Hematopoietic multipotent progenitor cell treated with erythropoietin and hydrocortisone succinate and interleukin-3 and kit ligand, for 8 days (in vitro differentiated cells): ENCODE data around the gene STK32C.

Source experiments
- DNase-seq: peaks from one replicate; pipeline ENCODE4 v3.0.0-alpha.2; 2015

STK32C gene

GRCh38 chr10:132176623-132177500 is 130.9 kb downstream of the STK32C start:
- DNase-seq = no peak

DNA sequence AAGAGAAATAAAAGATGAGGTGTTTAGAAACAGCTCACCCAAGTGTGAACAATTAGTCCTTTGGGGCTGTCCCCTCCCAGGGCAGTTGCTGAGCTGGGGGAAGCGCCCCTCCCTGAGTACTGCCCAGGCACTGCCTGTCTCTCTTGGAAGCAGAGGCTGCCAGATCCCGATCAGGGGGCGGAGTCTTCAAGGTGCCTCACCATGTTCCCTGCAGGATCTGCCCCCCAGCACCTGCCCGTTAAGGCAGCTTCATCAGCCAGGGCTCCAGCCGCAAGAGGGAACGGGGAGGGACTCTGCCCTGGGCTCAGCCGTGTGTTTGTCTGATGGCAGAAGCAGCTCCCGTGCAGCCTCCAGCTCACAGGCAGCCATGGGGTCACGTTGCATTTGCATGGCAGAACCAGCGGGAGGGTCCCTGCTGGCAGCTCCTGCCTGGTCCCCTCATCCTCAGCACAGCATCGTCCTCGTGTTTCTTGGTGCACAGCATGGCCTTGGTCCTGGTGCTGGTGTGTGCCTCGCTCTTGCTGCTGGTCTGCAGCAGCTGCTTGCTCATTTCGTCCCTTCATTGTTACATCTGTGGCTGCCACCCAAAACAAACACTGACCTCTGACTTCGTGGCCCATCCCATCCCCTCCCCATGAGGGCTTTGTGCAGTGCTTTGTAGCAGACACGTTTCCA is 131.7 kb downstream of the STK32C start:
- DNase-seq = no peak

GRCh38 chr10:132175408-132175807 is 132.3 kb downstream of the STK32C start:
- DNase-seq = no peak

DNA sequence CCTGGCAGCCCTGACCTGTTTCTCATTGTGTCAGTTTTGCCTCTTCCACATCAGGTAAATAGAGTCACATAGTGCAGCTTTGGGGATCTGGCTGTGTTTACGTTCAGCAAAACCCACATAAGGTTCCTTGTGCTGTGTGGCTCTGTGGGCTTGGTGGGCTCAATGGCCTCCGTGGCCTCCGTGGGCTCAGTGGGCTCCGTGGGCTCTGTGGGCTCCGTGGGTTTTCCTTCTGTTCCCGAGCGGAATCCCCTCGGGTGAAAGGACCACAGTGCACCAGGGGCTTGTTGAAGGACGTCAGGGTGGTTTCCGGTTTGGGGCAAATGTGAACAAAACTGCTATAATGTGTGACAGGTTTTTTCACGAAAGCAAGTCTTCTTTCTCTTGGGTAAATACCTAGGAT is 133.5 kb downstream of the STK32C start:
- no peak for DNase-seq

DNA sequence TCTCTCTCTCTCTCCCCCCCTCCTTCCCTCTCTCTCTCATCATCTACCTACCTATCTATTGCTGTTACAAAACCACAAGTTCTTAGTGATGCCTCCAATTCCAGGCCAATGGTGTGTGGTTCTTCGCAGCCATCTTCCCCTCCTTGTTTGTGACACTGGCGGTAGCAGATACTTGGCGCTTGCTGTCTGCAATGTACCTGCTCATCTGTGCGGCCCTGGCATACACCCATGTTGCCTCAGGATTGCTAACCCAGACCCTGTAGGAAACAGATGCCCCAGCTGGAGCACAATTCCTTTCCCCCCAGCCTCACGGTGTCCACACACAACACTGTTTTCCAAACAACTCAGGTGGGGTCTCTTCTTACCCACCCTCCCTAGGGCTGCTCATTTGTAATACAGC is 134.6 kb downstream of the STK32C start:
- no peak for DNase-seq

GRCh38 chr10:132172091-132173066 is 135.4 kb downstream of the STK32C start:
- no peak for DNase-seq

- DNase-seq = no peak
Observed at GRCh38 chr10:132170561-132171361, 137.0 kb downstream of the STK32C start.

GRCh38 chr10:132169766-132170560 is 137.8 kb downstream of the STK32C start:
- DNase-seq = no peak

- DNase-seq = no peak
Observed at GRCh38 chr10:132169031-132169765, 138.6 kb downstream of the STK32C start.

- no peak for DNase-seq
Observed at GRCh38 chr10:132168571-132169030, 139.1 kb downstream of the STK32C start.

GRCh38 chr10:132167976-132168375 is 139.8 kb downstream of the STK32C start:
- no peak for DNase-seq

GRCh38 chr10:132167041-132167674 is 140.6 kb downstream of the STK32C start:
- DNase-seq = no peak

GRCh38 chr10:132166216-132166950 is 141.4 kb downstream of the STK32C start:
- DNase-seq = no peak

DNA sequence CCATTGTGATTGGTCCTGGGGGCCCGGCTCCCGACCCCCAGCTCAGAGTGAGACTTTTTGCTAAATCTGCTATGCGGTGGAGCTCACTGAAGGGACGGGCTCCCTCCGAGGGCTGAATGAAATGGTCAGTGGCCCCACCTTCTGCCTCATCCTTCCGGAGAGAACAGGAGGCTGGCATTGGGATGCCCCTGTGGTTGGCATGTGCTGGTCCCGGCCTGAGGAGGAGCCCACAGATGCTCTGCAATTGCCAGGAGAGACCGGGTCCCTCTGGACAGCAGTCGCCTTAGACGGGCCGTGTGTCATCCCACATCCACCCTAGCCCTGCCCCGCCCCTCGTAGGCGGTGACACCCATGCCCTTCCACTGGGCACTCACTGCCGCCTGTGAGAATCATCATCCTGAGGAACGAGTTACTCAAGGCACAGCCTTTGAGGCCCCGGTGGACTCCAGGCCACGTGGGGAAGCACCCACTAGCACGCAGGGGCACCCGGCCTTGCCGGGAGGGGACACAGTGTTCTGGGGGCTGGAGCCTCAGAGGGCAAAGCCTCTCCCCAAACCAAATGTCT is 142.3 kb downstream of the STK32C start:
- DNase-seq = no peak

GRCh38 chr10:132164761-132165278 is 142.9 kb downstream of the STK32C start:
- DNase-seq = no peak

DNA sequence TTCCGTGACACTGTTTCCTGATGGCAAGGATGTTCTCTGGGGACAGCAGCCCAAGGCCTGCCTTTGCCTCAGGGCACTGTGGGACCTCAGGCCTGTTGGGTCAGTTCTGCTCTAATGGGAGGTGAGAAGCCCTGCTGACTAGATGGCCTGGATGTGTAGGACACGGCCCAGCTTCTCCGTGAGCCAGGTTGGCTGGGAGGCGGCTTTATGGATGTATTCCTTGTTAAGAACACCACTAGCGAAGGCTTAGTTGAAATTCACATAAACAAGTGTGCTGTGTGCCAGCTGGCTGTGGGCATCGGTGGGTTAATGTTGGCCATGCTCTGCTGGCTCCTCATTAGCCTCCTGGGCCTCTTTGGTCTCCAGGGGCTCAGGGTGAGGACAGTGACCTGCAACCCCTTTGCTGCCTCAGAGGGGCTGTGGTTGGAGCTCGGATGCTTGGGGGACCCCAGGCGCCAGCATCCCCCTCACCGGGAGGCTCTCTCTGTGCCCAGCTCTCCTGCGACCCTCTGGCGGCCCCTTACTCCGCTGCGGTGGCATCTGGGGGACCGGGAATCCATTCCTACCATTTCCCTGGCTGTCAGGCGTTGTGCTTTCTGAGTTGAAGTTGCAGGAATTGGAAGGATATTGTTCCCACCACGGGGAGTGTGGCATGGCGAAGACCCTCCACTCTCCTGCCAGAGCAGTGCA is 143.8 kb downstream of the STK32C start:
- DNase-seq = no peak

DNA sequence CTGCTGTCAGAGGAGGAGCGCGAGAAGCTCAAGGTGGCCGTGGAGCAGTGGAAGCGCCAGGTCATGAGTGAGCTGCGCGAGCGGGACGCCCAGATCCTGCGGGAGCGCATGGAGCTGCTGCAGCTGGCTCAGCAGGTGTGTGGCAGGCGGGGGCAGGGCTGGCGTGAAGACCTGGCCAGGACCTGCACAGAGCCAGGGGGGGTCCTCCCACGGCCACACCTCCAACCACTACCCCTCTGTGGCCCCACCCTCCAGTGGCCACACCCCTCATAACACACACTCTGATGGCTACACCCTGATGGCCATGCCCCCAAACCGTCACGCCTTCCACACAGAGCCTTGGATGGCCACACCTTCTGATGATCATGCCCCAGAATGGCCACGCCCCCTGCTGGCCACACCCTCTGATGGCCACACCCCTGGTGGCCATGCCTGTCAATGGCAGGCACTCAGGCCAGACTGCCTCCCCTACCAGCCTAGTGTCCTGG is 144.4 kb downstream of the STK32C start:
- peak; percentile 79 for DNase-seq
